AG04450 (cell line): Measurements from ENCODE around the gene KRT34. TPM values are rescaled to one million over a fixed set of nuclear protein-coding genes. Genes with fewer than 3 reads are reported as not detected.

ENCODE experiments used
- CTCF ChIA-PET: fragments of 300-600, 350-600 bp; formaldehyde crosslinking; extraction: SDS; loops from one replicate; lab custom pipeline; 2022; ENCODE audit warnings: antibody characterized with exemption, inconsistent platforms; lab: Charles Lee
- POLR2A ChIA-PET: fragments of 350-600 bp; formaldehyde crosslinking; extraction: SDS; loops from one replicate; lab custom pipeline; 2021; ENCODE audit warnings: antibody characterized with exemption, inconsistent platforms; lab: Yijun Ruan, JAX
- DNase-seq: peaks from one replicate; pipeline ENCODE4 v3.0.0-alpha.2; 2011; ENCODE audit warnings: low read depth, low spot score
- H3K27ac ChIP-seq: one replicate; pipeline ENCODE4 v1.5.1; 2012; ENCODE audit warnings: low read depth, low read length, control low read depth
- H3K27me3 ChIP-seq: one replicate; pipeline ENCODE4 v1.6.0; 2012; ENCODE audit warnings: low read length; ENCODE audit not compliant: control insufficient read depth, insufficient read depth
- H3K4me3 ChIP-seq: 2 replicates; pipeline ENCODE4 v1.5.1; 2011; ENCODE audit warnings: mild to moderate bottlenecking, low read depth, low read length, control low read depth
- H3K9me3 ChIP-seq: 2 replicates; pipeline ENCODE4 v1.5.1; 2012; ENCODE audit warnings: low read length; ENCODE audit not compliant: control insufficient read depth, insufficient read depth
- polyA plus RNA-seq: library from polyadenylated mRNA; depleted of rRNA; stranded (reverse); fragments of >200 nt; gene quantifications from 2 replicates; pipeline ENCODE4 v1.2.3, GENCODE V29; 2011
- TF ChIP-seq, protein P1 (sequence below): IDR thresholded peaks from 2 replicates; pipeline ENCODE4 v1.5.1; 2011; ENCODE audit warnings: low read depth, low read length, control low read depth, inconsistent platforms

The KRT34 gene
- polyA plus RNA-seq, 1 experiment, result 0.27 TPM

DNA sequence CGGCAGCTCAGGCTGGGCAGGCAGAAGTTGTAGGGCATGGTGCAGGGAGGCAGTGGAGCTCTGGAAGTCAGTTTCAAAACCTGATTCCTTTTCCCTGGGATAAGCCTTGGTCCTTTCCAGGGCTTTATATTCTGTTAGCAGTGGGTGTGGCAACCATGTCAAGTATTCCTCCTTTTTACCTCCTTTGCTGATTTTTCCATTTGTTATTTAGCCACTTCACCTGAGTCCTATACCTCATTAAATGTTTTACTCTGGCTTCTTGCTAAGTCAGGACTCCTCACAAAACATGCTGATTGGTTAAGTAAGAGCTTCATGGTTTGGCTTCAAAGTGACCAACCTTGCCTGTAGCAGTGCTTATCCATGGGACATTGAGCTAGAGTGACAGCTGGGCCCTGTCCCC lies 12.4 kb downstream of the KRT34 start, which contains the start of gene KRT33B:
Gene KRT33B, minus strand, starts transcription at position 101 of the 400 bp plus-strand sequence. Its CDS starts 63 bp downstream, at position 38.
- TF ChIP-seq, protein P1, sequence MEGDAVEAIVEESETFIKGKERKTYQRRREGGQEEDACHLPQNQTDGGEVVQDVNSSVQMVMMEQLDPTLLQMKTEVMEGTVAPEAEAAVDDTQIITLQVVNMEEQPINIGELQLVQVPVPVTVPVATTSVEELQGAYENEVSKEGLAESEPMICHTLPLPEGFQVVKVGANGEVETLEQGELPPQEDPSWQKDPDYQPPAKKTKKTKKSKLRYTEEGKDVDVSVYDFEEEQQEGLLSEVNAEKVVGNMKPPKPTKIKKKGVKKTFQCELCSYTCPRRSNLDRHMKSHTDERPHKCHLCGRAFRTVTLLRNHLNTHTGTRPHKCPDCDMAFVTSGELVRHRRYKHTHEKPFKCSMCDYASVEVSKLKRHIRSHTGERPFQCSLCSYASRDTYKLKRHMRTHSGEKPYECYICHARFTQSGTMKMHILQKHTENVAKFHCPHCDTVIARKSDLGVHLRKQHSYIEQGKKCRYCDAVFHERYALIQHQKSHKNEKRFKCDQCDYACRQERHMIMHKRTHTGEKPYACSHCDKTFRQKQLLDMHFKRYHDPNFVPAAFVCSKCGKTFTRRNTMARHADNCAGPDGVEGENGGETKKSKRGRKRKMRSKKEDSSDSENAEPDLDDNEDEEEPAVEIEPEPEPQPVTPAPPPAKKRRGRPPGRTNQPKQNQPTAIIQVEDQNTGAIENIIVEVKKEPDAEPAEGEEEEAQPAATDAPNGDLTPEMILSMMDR, result no peak
- CTCF ChIA-PET, result no interaction called here

GRCh38 chr17:41369023-41369422 lies 13.1 kb downstream of the KRT34 start:
- CTCF ChIA-PET, result interaction anchor here (0.7 to 2.0 kb wide), 3 partner anchors 47 to 180 kb away, joined by 3 to 5 read pairs (median 5); no protein-coding TSS in a partner anchor
- no peak overlapping the region for H3K4me3 ChIP-seq
- H3K27ac ChIP-seq, result no peak overlapping the region
- TF ChIP-seq, protein P1, result no peak
- no peaks in the 10 kb centered on the region for H3K27me3 ChIP-seq
- POLR2A ChIA-PET, result interaction anchor here (0.7 kb wide), 1 partner anchor 138 kb away, joined by 3 read pairs; no protein-coding TSS in a partner anchor
- H3K9me3 ChIP-seq, result no peaks in the 10 kb centered on the region; the same call in 1 of the 2 replicates
- no peak for DNase-seq

More for the DNA sequence above, 12.4 kb downstream of the KRT34 start, which contains the start of gene KRT33B:
- Histone ChIP-seq H3K9me3 (no peaks in the 10 kb centered on the region; the same call in 1 of the 2 replicates), H3K4me3 (no peak within 1 kb of the TSS), H3K27me3 (no peaks in the 10 kb centered on the region), H3K27ac (no peak within 1 kb of the TSS)
- no peak for DNase-seq
- POLR2A ChIA-PET, result no interaction called here

GRCh38 chr17:41367426-41368075 lies 14.6 kb downstream of the KRT34 start:
- CTCF ChIA-PET, result interaction anchor here (0.9 to 2.0 kb wide), 5 partner anchors 38 to 510 kb away, joined by 3 to 5 read pairs (median 4); no protein-coding TSS in a partner anchor
- DNase-seq, result no peak
- Histone ChIP-seq H3K9me3 (no peaks in the 10 kb centered on the region; the same call in 1 of the 2 replicates), H3K4me3 (no peak overlapping the region), H3K27ac (no peak overlapping the region), H3K27me3 (no peaks in the 10 kb centered on the region)
- TF ChIP-seq, protein P1, result no peak
- POLR2A ChIA-PET, result no interaction called here

DNA sequence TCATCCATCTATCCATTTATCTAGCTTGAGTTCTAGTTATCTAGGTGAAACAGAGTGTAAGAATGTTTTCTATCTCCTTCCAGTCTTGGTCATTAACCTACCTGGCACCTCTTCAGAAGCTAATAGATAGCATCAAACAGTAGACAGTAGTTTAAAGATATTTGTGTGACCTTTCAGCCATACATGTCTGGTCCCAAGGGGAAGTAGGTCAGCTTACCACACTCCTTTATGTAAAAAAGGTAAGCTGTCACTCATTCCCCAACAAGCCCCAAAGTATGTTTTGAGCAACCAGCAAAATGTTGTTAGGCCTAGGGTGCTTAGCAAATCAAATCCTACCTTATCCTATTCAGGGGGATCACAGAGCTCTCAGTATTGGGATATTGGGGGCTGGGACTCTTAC lies 16.0 kb downstream of the KRT34 start:
- TF ChIP-seq, protein P1, result no peak
- no peak for DNase-seq
- Histone ChIP-seq H3K4me3 (no peak overlapping the region), H3K9me3 (no peaks in the 10 kb centered on the region; the same call in 1 of the 2 replicates), H3K27ac (no peak overlapping the region), H3K27me3 (no peaks in the 10 kb centered on the region)
- POLR2A ChIA-PET, result no interaction called here
- CTCF ChIA-PET, result no interaction called here

DNA sequence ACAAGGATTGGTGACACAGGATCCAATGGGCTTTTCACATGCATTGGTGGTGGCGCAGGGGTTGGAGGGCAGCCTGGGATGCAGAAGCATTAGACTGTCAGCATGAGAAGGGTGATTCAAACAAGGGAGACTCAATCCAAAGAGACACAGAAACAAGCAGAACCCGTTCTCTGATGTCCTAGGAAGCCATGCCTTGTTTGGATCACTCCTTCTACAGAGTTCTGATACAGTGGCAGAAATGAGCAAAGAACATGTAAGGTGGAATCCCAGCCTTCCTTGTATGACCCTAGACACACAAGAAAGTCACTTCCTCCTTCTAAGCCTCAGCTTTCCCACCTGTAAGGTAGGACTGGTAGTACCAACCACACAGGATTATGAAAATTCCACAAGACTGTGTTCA lies 18.2 kb downstream of the KRT34 start:
- DNase-seq, result no peak
- TF ChIP-seq, protein P1, result no peak
- ChIA-PET CTCF (no interaction called here), POLR2A (no interaction called here)
- Histone ChIP-seq H3K27me3 (no peaks in the 10 kb centered on the region), H3K27ac (no peak overlapping the region), H3K9me3 (no peaks in the 10 kb centered on the region; the same call in 1 of the 2 replicates), H3K4me3 (no peak overlapping the region)
